ENCODE measurements around the gene LYSMD3. TPM values are rescaled to one million over a fixed set of nuclear protein-coding genes. Genes with fewer than 3 reads are reported as not detected.

LYSMD3 gene
- total RNA-seq, 2 experiments from 2014 or later: 9.5 to 14.8 TPM

DNA sequence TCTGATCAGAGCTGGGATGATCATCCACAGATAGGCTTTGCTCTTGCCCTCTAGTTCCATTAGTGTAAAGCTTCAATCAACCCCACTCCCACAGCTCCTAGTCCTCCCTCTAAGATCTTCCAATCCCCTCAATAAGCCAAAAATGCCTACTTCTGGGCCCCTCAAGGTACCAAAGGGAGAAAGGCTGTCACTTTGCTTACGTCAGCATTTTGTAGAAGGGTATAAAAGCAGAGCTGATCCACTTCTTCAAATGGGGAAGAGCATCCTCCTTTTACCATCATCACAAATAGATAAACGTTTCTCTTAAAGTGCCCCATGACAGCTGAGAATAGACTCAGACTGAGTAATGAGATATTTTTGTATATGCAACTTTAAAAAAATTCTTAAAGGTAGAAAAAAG, 16.1 kb upstream of the LYSMD3 start:
- H3K4me2 ChIP-seq (ENCODE audit: low read length): no peak overlapping the region
- no peak overlapping the region for H3K4me3 ChIP-seq (ENCODE audit: low read depth, low read length, poor library complexity, severe bottlenecking)
- H3K36me3 ChIP-seq (ENCODE audit: insufficient read depth, low read length): no peaks in the 10 kb centered on the region
- no peaks in the 10 kb centered on the region for H4K20me1 ChIP-seq (ENCODE audit: insufficient read depth, low read length)
- DNase-seq (ENCODE audit: low spot score): no peak
- H3K9me2 ChIP-seq (ENCODE audit: insufficient read depth, low read length): no peaks in the 10 kb centered on the region
- TF ChIP-seq EZH2phosphoT487 (IDR thresholded peaks at IDR 0.05; ENCODE audit: borderline replicate concordance, low read depth, low read length): no peak
- TF ChIP-seq, protein P1, sequence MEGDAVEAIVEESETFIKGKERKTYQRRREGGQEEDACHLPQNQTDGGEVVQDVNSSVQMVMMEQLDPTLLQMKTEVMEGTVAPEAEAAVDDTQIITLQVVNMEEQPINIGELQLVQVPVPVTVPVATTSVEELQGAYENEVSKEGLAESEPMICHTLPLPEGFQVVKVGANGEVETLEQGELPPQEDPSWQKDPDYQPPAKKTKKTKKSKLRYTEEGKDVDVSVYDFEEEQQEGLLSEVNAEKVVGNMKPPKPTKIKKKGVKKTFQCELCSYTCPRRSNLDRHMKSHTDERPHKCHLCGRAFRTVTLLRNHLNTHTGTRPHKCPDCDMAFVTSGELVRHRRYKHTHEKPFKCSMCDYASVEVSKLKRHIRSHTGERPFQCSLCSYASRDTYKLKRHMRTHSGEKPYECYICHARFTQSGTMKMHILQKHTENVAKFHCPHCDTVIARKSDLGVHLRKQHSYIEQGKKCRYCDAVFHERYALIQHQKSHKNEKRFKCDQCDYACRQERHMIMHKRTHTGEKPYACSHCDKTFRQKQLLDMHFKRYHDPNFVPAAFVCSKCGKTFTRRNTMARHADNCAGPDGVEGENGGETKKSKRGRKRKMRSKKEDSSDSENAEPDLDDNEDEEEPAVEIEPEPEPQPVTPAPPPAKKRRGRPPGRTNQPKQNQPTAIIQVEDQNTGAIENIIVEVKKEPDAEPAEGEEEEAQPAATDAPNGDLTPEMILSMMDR (conservative IDR thresholded peaks at IDR 0.05; ENCODE audit: low read length): no peak
- intact Hi-C loops (cut with micrococcal nuclease; ENCODE audit: unreplicated experiment): no loop called here
- no peaks in the 10 kb centered on the region for H3K79me2 ChIP-seq (ENCODE audit: insufficient read depth, low read depth, low read length)
- no peaks in the 10 kb centered on the region for H3K9me3 ChIP-seq (ENCODE audit: low read length)
- CTCF ChIA-PET (ENCODE audit: unreplicated experiment): no interaction called here
- BruUV-seq (replicated peaks): no TSS peak
- POLR2A ChIA-PET: interaction anchor here (0.7 to 1.1 kb wide), 2 partner anchors 136 to 835 kb away, joined by 3 read pairs; partner anchors contain the start of gene CETN3
- H2AFZ ChIP-seq (ENCODE audit: low read length): no peak overlapping the region
- H3K27ac ChIP-seq (ENCODE audit: low read depth, low read length, poor library complexity, severe bottlenecking): no peak overlapping the region
- no peaks in the 10 kb centered on the region for H3K4me1 ChIP-seq (ENCODE audit: insufficient read depth, low read length, poor library complexity, severe bottlenecking)

DNA sequence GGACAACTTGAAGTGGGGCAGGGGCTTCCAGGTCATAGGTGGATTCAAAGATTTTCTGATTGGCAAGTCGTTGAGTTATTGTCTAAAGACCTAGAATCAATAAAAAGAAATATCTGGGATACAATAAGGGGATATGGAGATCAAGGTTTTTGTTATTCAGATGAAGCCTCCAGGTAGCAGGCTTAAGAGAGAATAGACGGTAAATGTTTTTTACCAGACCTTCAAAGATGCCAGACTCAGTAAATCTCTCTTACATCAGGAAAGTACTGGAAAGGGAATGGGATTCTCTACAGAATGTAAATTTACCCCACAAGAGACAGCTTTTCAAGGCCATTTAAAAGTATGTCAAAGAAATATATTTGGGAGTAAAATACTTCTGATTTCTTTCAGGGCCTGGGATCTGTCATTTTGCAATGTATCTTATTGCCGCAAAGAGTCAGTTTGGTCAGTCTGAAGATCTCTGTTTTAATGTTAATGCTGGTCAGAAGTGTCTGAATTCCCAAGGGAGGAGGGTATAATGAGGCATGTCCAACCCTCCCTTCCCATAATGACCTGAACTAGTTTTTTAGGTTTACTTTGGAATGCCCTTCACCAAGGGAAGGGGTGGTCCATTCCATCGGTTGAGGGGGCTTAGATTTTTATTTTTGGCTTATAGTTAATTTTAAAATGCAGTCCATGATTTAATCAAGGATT, 13.6 kb upstream of the LYSMD3 start:
- BruUV-seq (replicated peaks): no TSS peak
- Histone ChIP-seq H3K79me2 (ENCODE audit: insufficient read depth, low read depth, low read length) (no peaks in the 10 kb centered on the region), H4K20me1 (ENCODE audit: insufficient read depth, low read length) (no peaks in the 10 kb centered on the region), H3K9me3 (ENCODE audit: low read length) (no peaks in the 10 kb centered on the region), H3K4me2 (ENCODE audit: low read length) (no peak overlapping the region), H3K9me2 (ENCODE audit: insufficient read depth, low read length) (no peaks in the 10 kb centered on the region), H3K4me1 (ENCODE audit: insufficient read depth, low read length, poor library complexity, severe bottlenecking) (no peaks in the 10 kb centered on the region), H3K27ac (ENCODE audit: low read depth, low read length, poor library complexity, severe bottlenecking) (no peak overlapping the region), H3K4me3 (ENCODE audit: low read depth, low read length, poor library complexity, severe bottlenecking) (no peak overlapping the region), H3K36me3 (ENCODE audit: insufficient read depth, low read length) (no peaks in the 10 kb centered on the region), H2AFZ (ENCODE audit: low read length) (no peak overlapping the region)
- POLR2A ChIA-PET: no interaction called here
- intact Hi-C loops (cut with micrococcal nuclease; ENCODE audit: unreplicated experiment): no loop called here
- DNase-seq (ENCODE audit: low spot score): no peak
- no peak for TF ChIP-seq EZH2phosphoT487 (IDR thresholded peaks at IDR 0.05; ENCODE audit: borderline replicate concordance, low read depth, low read length)
- TF ChIP-seq, protein P1 (conservative IDR thresholded peaks at IDR 0.05; ENCODE audit: low read length): no peak
- CTCF ChIA-PET (ENCODE audit: unreplicated experiment): no interaction called here

DNA sequence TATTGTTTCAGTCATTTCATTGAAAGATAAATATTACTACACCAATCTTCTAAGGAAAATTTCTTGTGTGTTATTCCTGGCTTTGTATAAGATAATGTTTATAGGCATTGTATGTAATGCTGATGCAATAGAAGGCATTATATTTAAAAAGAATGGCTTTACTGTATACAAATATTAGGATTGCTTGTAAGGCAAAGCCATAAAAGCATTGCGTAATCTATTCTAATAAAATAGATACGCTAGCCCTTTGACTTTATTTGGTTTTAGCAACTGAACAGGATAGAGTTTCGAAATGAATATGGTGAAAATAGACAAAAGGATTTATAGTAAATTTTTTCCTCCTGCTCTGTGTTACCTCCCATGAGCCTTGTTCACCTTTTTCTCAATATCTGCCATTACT, 5.5 kb upstream of the LYSMD3 start:
- intact Hi-C loops (cut with micrococcal nuclease; ENCODE audit: unreplicated experiment): no loop called here
- Histone ChIP-seq H3K79me2 (ENCODE audit: insufficient read depth, low read depth, low read length) (no peaks in the 10 kb centered on the region), H3K36me3 (ENCODE audit: insufficient read depth, low read length) (no peaks in the 10 kb centered on the region), H4K20me1 (ENCODE audit: insufficient read depth, low read length) (no peaks in the 10 kb centered on the region), H3K27ac (ENCODE audit: low read depth, low read length, poor library complexity, severe bottlenecking) (no peak overlapping the region), H2AFZ (ENCODE audit: low read length) (no peak overlapping the region), H3K9me2 (ENCODE audit: insufficient read depth, low read length) (no peaks in the 10 kb centered on the region), H3K9me3 (ENCODE audit: low read length) (no peaks in the 10 kb centered on the region), H3K4me2 (ENCODE audit: low read length) (no peak overlapping the region), H3K4me1 (ENCODE audit: insufficient read depth, low read length, poor library complexity, severe bottlenecking) (peaks cover 8% of the 10 kb centered on the region), H3K4me3 (ENCODE audit: low read depth, low read length, poor library complexity, severe bottlenecking) (no peak overlapping the region)
- ChIA-PET CTCF (ENCODE audit: unreplicated experiment) (no interaction called here), POLR2A (no interaction called here)
- no peak for TF ChIP-seq EZH2phosphoT487 (IDR thresholded peaks at IDR 0.05; ENCODE audit: borderline replicate concordance, low read depth, low read length)
- TF ChIP-seq, protein P1 (conservative IDR thresholded peaks at IDR 0.05; ENCODE audit: low read length): no peak
- no TSS peak for BruUV-seq (replicated peaks)
- DNase-seq (ENCODE audit: low spot score): no peak

Data from OCI-LY7 (cell line).